Immature natural killer cell (primary cell): Measurements from ENCODE around the gene NALCN. TPM values are rescaled to one million over a fixed set of nuclear protein-coding genes. Genes with fewer than 3 reads are reported as not detected.

Experiments
- DNase-seq, 3 donors: peaks; one replicate each; pipeline ENCODE4 v3.0.0; 2022; ENCODE audit warnings: mixed read lengths in 1 of 3
- H3K27ac Mint-ChIP-seq, 6 donors: one replicate each; pipeline ENCODE4 v1.8.0; 2020; ENCODE audit warnings: mixed read lengths in 6 of 6, mild to moderate bottlenecking in 5 of 6, inconsistent platforms in 4 of 6, moderate library complexity in 3 of 6
- H3K27me3 Mint-ChIP-seq, 3 donors: one replicate each; pipeline ENCODE4 v1.8.0; 2020 to 2021; ENCODE audit warnings: low read depth in 3 of 3, mild to moderate bottlenecking in 3 of 3, mixed read lengths in 3 of 3, moderate library complexity in 3 of 3, inconsistent platforms in 1 of 3
- H3K36me3 Mint-ChIP-seq, 3 donors: one replicate each; pipeline ENCODE4 v1.8.0; 2020; ENCODE audit warnings: mixed read lengths in 3 of 3, inconsistent platforms in 2 of 3, mild to moderate bottlenecking in 2 of 3
- H3K4me1 Mint-ChIP-seq, 2 donors: one replicate each; pipeline ENCODE4 v1.8.0; 2020; ENCODE audit warnings: inconsistent platforms in 2 of 2, mild to moderate bottlenecking in 2 of 2, mixed read lengths in 2 of 2, moderate library complexity in 1 of 2
- H3K4me3 Mint-ChIP-seq, 5 donors: one replicate each; pipeline ENCODE4 v1.8.0; 2020; ENCODE audit warnings: mild to moderate bottlenecking in 5 of 5, mixed read lengths in 5 of 5, inconsistent platforms in 3 of 5, moderate library complexity in 3 of 5
- H3K9me3 Mint-ChIP-seq, 6 donors: one replicate each; pipeline ENCODE4 v1.8.0; 2020; ENCODE audit warnings: mild to moderate bottlenecking in 6 of 6, mixed read lengths in 6 of 6, inconsistent platforms in 4 of 6, moderate library complexity in 3 of 6
- polyA plus RNA-seq, 3 donors: library from polyadenylated mRNA; unstranded; fragments of 300-500 nt; fragmentation: Illumina TruSeq; gene quantifications; one replicate each; pipeline ENCODE4 v1.2.3, GENCODE V29; 2021

NALCN gene
- polyA plus RNA-seq, 3 donors from 2014 or later, result not detected

GRCh38 chr13:101309014-101309619 is 107.2 kb downstream of the NALCN start:
- peaks cover 0 to 25% (median 5%) of the 10 kb centered on the region in 6 donors for H3K9me3 Mint-ChIP-seq
- H3K36me3 Mint-ChIP-seq, result no peaks in the 10 kb centered on the region
- H3K4me3 Mint-ChIP-seq, result no peak overlapping the region
- H3K27me3 Mint-ChIP-seq, result peaks cover 0 to 1% (median 0%) of the 10 kb centered on the region in 3 donors
- DNase-seq, result no peak
- no peaks in the 10 kb centered on the region for H3K4me1 Mint-ChIP-seq
- H3K27ac Mint-ChIP-seq, result no peak overlapping the region

GRCh38 chr13:101308247-101309013 is 107.9 kb downstream of the NALCN start:
- H3K36me3 Mint-ChIP-seq, result no peaks in the 10 kb centered on the region
- H3K9me3 Mint-ChIP-seq, result peaks cover 0 to 22% (median 5%) of the 10 kb centered on the region in 6 donors
- peaks cover 0 to 1% (median 0%) of the 10 kb centered on the region in 3 donors for H3K27me3 Mint-ChIP-seq
- no peak overlapping the region for H3K4me3 Mint-ChIP-seq
- H3K4me1 Mint-ChIP-seq, result no peaks in the 10 kb centered on the region
- no peak for DNase-seq
- no peak overlapping the region for H3K27ac Mint-ChIP-seq

GRCh38 chr13:101307181-101307701 is 109.1 kb downstream of the NALCN start:
- DNase-seq, result no peak
- Mint-ChIP-seq H3K36me3 (no peaks in the 10 kb centered on the region), H3K4me1 (no peaks in the 10 kb centered on the region), H3K27me3 (peaks cover 0 to 1% (median 0%) of the 10 kb centered on the region in 3 donors), H3K9me3 (peaks cover 0 to 20% (median 4%) of the 10 kb centered on the region in 6 donors), H3K27ac (no peak overlapping the region), H3K4me3 (no peak overlapping the region)

DNA sequence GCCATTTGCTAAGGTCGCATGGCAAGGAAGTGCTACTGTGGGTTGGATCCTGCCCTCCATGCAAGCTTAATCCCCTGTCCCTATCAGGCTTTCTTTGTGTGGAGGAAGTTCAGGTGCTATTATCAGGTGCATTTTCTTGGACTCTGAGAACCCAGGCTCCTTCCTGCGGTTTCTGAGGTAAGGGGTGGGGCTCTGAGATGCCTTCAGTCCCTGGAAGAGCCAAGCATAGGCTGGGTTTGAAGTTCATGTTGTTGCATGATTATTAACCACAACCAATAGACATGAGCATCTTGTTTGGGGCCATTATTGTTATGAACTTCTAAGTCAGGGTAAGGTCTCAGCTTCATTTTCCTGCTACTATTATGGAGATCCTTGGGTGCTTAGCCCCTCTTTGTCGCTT is 109.5 kb downstream of the NALCN start:
- Mint-ChIP-seq H3K4me1 (no peaks in the 10 kb centered on the region), H3K27me3 (peaks cover 0 to 1% (median 0%) of the 10 kb centered on the region in 3 donors)

DNA sequence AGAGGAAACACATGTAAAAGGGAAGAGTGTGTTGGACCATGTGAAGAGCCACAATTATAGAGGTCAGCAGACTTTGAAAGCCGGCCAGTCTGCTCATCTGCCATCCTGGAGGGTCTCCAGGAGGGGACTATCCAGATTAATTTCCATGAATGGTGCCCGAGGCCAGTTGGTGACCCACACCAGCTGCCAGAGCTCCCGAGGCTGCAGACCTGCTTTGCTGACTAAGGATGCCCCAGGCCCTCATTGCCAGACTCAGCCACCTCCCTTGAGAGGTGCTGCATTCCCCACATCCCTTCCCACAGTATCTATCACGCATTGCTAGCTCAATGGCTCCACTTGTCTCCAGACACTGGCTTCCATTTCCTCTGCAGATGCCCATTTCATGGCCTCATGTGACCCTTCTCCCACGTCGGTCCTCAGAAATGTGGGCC is 110.3 kb downstream of the NALCN start:
- Mint-ChIP-seq H3K9me3 (peaks cover 0 to 20% (median 4%) of the 10 kb centered on the region in 6 donors), H3K4me1 (no peaks in the 10 kb centered on the region), H3K27me3 (peaks cover 0 to 1% (median 0%) of the 10 kb centered on the region in 3 donors), H3K27ac (no peak overlapping the region), H3K4me3 (no peak overlapping the region), H3K36me3 (no peaks in the 10 kb centered on the region)
- DNase-seq, result no peak

More for the DNA sequence above, 109.5 kb downstream of the NALCN start:
- DNase-seq, result no peak
- H3K9me3 Mint-ChIP-seq, result peaks cover 0 to 20% (median 4%) of the 10 kb centered on the region in 6 donors
- no peaks in the 10 kb centered on the region for H3K36me3 Mint-ChIP-seq
- H3K4me3 Mint-ChIP-seq, result no peak overlapping the region
- H3K27ac Mint-ChIP-seq, result no peak overlapping the region

- Mint-ChIP-seq H3K4me1 (no peaks in the 10 kb centered on the region), H3K27me3 (no peaks in the 10 kb centered on the region), H3K27ac (no peak overlapping the region), H3K9me3 (peaks cover 0 to 5% (median 2%) of the 10 kb centered on the region in 6 donors), H3K36me3 (no peaks in the 10 kb centered on the region), H3K4me3 (no peak overlapping the region)
- no peak for DNase-seq
Measured at GRCh38 chr13:101303521-101303920, 112.8 kb downstream of the NALCN start.

DNA sequence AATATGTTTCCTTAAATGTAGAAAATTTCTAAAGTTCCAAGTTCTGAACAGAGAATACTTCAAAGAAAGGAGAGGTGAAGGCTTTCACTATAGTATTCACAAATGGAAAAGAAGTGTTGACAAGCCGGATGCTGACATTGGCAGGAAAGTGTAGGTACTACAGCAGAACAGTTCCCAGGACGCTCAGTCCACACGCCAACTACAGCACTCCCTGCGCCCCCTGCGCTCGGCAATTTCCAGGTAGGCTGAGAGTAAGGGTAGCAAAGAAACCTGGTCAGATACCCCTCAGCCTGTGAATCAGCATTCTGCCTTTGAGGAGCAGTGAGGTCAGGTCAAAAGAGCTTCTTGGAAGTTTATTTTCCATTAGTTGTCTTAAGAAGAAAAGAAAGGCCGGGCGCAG is 115.3 kb downstream of the NALCN start:
- Mint-ChIP-seq H3K4me3 (no peak overlapping the region), H3K27ac (no peak overlapping the region), H3K9me3 (peaks cover 0 to 6% (median 3%) of the 10 kb centered on the region in 6 donors), H3K27me3 (no peaks in the 10 kb centered on the region), H3K36me3 (no peaks in the 10 kb centered on the region), H3K4me1 (no peaks in the 10 kb centered on the region)
- DNase-seq, result no peak

- no peak overlapping the region for H3K4me3 Mint-ChIP-seq
- no peak for DNase-seq
- no peaks in the 10 kb centered on the region for H3K4me1 Mint-ChIP-seq
- peaks cover 0 to 6% (median under 1%) of the 10 kb centered on the region in 6 donors for H3K9me3 Mint-ChIP-seq
- no peak overlapping the region for H3K27ac Mint-ChIP-seq
- no peaks in the 10 kb centered on the region for H3K36me3 Mint-ChIP-seq
- H3K27me3 Mint-ChIP-seq, result no peaks in the 10 kb centered on the region
Measured at GRCh38 chr13:101300531-101300930, 115.8 kb downstream of the NALCN start.

DNA sequence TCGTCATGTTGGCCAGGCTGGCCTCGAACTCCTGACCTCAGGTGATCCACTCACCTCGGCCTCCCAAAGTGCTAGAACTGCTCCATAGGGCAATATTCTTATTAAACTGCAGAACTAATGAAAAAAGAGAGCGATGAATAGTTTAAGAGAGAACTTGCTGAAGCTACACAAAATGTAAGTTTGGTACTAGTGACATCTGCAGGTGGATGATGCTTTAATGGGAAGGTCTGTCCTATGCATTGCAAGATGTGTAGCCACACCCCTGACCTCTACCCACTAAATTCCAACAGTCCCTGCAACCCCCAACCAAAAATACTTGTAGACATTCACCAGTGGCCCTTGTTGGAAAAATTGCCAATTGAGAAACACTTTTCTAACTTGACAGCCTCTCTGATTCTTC is 117.8 kb downstream of the NALCN start:
- Mint-ChIP-seq H3K36me3 (no peaks in the 10 kb centered on the region), H3K4me1 (no peaks in the 10 kb centered on the region), H3K9me3 (peaks cover 4 to 8% (median 6%) of the 10 kb centered on the region in 6 donors), H3K27ac (no peak overlapping the region), H3K27me3 (no peaks in the 10 kb centered on the region), H3K4me3 (no peak overlapping the region)
- DNase-seq, result no peak

- H3K9me3 Mint-ChIP-seq, result peaks cover 3 to 9% (median 6%) of the 10 kb centered on the region in 6 donors
- H3K4me1 Mint-ChIP-seq, result no peaks in the 10 kb centered on the region
- no peak overlapping the region for H3K4me3 Mint-ChIP-seq
- no peaks in the 10 kb centered on the region for H3K27me3 Mint-ChIP-seq
- DNase-seq, result no peak
- H3K36me3 Mint-ChIP-seq, result no peaks in the 10 kb centered on the region
- no peak overlapping the region for H3K27ac Mint-ChIP-seq
Measured at GRCh38 chr13:101297794-101298193, 118.5 kb downstream of the NALCN start.

- no peak overlapping the region for H3K4me3 Mint-ChIP-seq
- peaks cover 6 to 10% (median 8%) of the 10 kb centered on the region in 6 donors for H3K9me3 Mint-ChIP-seq
- H3K27me3 Mint-ChIP-seq, result no peaks in the 10 kb centered on the region
- H3K4me1 Mint-ChIP-seq, result no peaks in the 10 kb centered on the region
- H3K27ac Mint-ChIP-seq, result no peak overlapping the region
- DNase-seq, result no peak
- H3K36me3 Mint-ChIP-seq, result no peaks in the 10 kb centered on the region
Measured at GRCh38 chr13:101292711-101293110, 123.6 kb downstream of the NALCN start.

DNA sequence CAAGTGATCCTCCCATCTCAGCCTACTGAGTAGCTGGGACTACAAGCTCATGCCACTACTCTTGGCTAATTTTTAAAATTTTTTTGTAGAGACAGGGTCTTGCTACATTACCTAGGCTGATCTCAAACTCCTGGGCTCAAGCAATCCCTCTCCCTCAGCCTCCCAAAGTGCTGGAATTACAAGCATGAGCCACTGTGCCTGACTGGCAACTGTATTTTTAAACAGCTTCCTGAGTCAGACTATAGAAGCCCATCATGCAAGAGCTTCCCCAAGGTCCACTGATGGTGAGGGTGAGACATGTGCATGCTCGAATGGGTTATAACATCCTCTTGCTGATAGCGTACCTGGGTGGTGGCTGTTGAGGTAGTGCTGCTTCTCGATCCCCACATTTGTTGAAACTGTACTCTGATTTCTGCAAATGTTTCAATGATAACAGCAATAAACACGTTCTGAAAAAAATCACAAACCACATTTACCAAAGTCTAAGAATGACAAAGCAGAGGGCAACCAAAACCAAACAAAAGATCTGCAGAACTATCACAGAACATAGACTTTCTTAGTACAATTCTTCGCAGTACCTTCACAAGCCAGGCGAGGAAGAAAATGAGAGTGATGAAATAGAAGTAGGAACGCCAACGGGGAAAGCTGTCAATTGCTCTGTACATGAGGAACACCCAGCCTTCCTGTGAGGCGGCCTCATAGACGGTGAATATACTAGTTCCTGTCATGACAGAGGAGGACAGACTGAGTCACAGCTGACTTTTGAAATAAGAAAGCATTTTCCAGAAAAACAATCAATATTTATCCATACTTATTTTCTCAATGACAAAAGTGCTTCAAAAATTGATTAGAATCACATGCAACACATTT is 124.4 kb downstream of the NALCN start:
- H3K9me3 Mint-ChIP-seq, result peaks cover 3 to 10% (median 8%) of the 10 kb centered on the region in 6 donors
- H3K27ac Mint-ChIP-seq, result no peak overlapping the region
- no peaks in the 10 kb centered on the region for H3K36me3 Mint-ChIP-seq
- H3K4me1 Mint-ChIP-seq, result no peaks in the 10 kb centered on the region
- H3K27me3 Mint-ChIP-seq, result no peaks in the 10 kb centered on the region
- no peak for DNase-seq
- no peak overlapping the region for H3K4me3 Mint-ChIP-seq

- Mint-ChIP-seq H3K27me3 (no peaks in the 10 kb centered on the region), H3K36me3 (no peaks in the 10 kb centered on the region), H3K9me3 (peaks cover 2 to 10% (median 8%) of the 10 kb centered on the region in 6 donors), H3K4me3 (no peak overlapping the region), H3K4me1 (no peaks in the 10 kb centered on the region), H3K27ac (no peak overlapping the region)
- DNase-seq, result no peak
Measured at GRCh38 chr13:101291206-101291605, 125.1 kb downstream of the NALCN start.
